ENCODE measurements around the gene STUM.

Gene STUM

DNA sequence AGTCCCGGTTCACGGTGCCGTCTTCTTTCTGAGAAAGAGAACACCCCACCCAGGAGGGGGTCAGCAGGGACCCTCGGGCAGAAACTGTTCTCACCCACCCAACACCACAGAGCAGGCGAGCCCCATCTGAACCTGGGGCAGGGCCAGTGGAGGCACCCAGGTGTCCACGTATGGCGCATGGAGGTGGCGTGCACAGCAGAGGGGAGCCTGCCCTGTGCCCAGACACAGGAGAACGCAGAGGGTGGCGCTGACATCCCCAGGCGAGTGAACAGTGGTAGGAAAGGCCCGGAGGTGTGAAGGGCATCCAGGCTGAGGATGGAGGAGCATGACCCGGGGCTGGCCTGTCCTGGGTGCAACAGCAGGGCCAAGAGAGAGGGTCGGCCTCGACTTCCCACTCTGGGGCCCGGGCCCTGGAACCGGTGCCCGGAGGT is 91.1 kb downstream of the STUM start:
- Histone ChIP-seq H3K9ac (ENCODE audit: low read length) (no peak overlapping the region), H3K36me3 (replicated peaks; ENCODE audit: insufficient read depth, low read length) (no peaks in the 10 kb centered on the region), H3K9me2 (replicated peaks; ENCODE audit: insufficient read depth, low read length) (no peaks in the 10 kb centered on the region), H3K9me3 (replicated peaks; ENCODE audit: insufficient read depth, low read length) (no peaks in the 10 kb centered on the region), H3K4me1 (ENCODE audit: low read length) (peaks cover 15% of the 10 kb centered on the region), H3F3A (ENCODE audit: insufficient read depth, low read length) (peaks cover 6% of the 10 kb centered on the region), H4K20me1 (ENCODE audit: insufficient read depth, low read length) (no peaks in the 10 kb centered on the region), H3K4me3 (ENCODE audit: low read length) (no peak overlapping the region), H3K79me2 (ENCODE audit: low read length) (no peaks in the 10 kb centered on the region), H3K4me2 (ENCODE audit: low read depth, low read length) (no peak overlapping the region), H3K27me3 (replicated peaks; ENCODE audit: insufficient read depth, low read length) (no peaks in the 10 kb centered on the region), H2AFZ (ENCODE audit: low read length) (no peak overlapping the region), H3K27ac (ENCODE audit: low read length) (no peak overlapping the region)
- no peak for TF ChIP-seq EZH2phosphoT487 (IDR thresholded peaks at IDR 0.05; ENCODE audit: low read length)
- TF ChIP-seq, protein P1, sequence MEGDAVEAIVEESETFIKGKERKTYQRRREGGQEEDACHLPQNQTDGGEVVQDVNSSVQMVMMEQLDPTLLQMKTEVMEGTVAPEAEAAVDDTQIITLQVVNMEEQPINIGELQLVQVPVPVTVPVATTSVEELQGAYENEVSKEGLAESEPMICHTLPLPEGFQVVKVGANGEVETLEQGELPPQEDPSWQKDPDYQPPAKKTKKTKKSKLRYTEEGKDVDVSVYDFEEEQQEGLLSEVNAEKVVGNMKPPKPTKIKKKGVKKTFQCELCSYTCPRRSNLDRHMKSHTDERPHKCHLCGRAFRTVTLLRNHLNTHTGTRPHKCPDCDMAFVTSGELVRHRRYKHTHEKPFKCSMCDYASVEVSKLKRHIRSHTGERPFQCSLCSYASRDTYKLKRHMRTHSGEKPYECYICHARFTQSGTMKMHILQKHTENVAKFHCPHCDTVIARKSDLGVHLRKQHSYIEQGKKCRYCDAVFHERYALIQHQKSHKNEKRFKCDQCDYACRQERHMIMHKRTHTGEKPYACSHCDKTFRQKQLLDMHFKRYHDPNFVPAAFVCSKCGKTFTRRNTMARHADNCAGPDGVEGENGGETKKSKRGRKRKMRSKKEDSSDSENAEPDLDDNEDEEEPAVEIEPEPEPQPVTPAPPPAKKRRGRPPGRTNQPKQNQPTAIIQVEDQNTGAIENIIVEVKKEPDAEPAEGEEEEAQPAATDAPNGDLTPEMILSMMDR (IDR thresholded peaks at IDR 0.05; ENCODE audit: low read length): no peak
- no peak for TF ChIP-seq EZH2 (optimal IDR thresholded peaks at IDR 0.05; ENCODE audit: low read depth, low read length)
- no peak for DNase-seq

DNA sequence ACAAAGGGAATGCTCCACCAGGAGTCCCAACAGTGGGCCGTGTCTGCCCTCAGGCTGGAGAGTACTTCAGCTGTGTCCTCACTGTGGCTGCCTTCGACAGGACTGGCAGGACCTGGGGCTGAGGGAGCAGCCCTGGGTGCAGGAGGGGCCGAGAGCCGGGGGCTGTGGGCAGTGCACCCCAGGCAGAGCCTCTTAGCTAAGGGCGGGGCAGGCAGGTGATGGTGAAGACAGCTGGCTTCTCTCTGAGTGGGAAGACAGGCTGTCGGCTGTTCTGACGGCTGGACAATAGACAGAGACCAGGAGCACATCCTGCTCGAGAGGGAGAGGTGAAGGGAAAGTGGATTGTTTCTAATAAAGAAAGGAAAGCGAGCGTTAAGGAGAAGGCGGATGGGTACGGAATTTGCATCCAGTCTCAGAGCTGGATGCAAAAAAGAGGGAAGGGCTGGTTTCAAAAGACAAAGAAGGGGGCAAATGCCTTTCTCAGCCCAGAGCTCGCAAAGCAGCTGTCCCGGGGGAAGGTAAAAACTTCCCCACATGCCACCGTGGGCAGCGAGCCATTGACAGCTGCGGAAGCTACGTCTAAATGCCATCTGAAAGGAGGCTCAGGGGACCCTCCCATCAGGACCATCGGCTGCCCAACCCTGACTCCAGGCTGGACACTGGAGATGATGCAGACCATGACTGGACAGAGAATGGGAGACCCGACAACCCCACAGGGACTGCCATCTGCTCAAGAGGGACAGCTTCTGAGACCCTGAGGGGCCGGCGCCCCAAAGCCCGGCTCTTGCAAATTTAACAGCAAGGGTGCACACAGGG is 92.0 kb downstream of the STUM start:
- no peaks in the 10 kb centered on the region for H3K79me2 ChIP-seq (ENCODE audit: low read length)
- no peak overlapping the region for H3K9ac ChIP-seq (ENCODE audit: low read length)
- TF ChIP-seq, protein P1 (IDR thresholded peaks at IDR 0.05; ENCODE audit: low read length): no peak
- no peak for TF ChIP-seq EZH2 (optimal IDR thresholded peaks at IDR 0.05; ENCODE audit: low read depth, low read length)
- no peak for TF ChIP-seq EZH2phosphoT487 (IDR thresholded peaks at IDR 0.05; ENCODE audit: low read length)
- H3K36me3 ChIP-seq (replicated peaks; ENCODE audit: insufficient read depth, low read length): no peaks in the 10 kb centered on the region
- H3K4me2 ChIP-seq (ENCODE audit: low read depth, low read length): no peak overlapping the region
- DNase-seq: no peak
- H3F3A ChIP-seq (ENCODE audit: insufficient read depth, low read length): no peaks in the 10 kb centered on the region
- H3K27ac ChIP-seq (ENCODE audit: low read length): no peak overlapping the region
- H3K27me3 ChIP-seq (replicated peaks; ENCODE audit: insufficient read depth, low read length): no peaks in the 10 kb centered on the region
- H2AFZ ChIP-seq (ENCODE audit: low read length): no peak overlapping the region
- H3K9me3 ChIP-seq (replicated peaks; ENCODE audit: insufficient read depth, low read length): no peaks in the 10 kb centered on the region
- peaks cover 8% of the 10 kb centered on the region for H3K4me1 ChIP-seq (ENCODE audit: low read length)
- no peaks in the 10 kb centered on the region for H3K9me2 ChIP-seq (replicated peaks; ENCODE audit: insufficient read depth, low read length)
- H4K20me1 ChIP-seq (ENCODE audit: insufficient read depth, low read length): no peaks in the 10 kb centered on the region
- no peak overlapping the region for H3K4me3 ChIP-seq (ENCODE audit: low read length)

DNA sequence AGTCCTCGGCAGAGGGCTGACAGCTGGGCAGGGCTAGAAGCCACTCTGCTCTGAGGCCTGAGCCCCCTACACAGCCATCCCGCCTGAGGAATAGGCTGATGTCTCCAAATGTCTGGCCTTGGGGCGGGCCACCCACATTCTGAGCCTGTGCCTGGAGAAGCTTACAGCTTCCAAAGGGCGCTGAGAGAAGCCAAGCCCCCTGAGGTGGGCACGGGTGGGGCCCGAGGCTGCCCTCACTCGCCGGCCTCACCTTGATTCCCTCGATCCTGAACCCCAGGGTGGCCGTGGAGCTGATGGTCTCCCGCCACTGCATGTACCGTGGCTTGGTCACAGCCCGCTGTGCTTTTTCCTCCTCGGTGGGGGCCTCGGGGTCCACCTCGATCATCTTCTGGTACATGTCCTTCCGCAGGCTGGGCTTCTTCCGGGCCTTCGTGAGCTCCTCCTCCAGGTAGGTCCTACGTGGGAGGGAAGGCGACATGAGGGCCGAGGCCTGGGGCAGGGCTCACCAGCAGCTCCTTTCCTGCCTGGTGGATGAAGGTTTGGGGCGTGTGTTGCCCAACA is 93.2 kb downstream of the STUM start:
- H3K9ac ChIP-seq (ENCODE audit: low read length): no peak overlapping the region
- H3K4me1 ChIP-seq (ENCODE audit: low read length): no peaks in the 10 kb centered on the region
- H4K20me1 ChIP-seq (ENCODE audit: insufficient read depth, low read length): no peaks in the 10 kb centered on the region
- no peaks in the 10 kb centered on the region for H3K9me3 ChIP-seq (replicated peaks; ENCODE audit: insufficient read depth, low read length)
- no peaks in the 10 kb centered on the region for H3F3A ChIP-seq (ENCODE audit: insufficient read depth, low read length)
- H3K4me3 ChIP-seq (ENCODE audit: low read length): no peak overlapping the region
- H3K27me3 ChIP-seq (replicated peaks; ENCODE audit: insufficient read depth, low read length): no peaks in the 10 kb centered on the region
- H3K36me3 ChIP-seq (replicated peaks; ENCODE audit: insufficient read depth, low read length): no peaks in the 10 kb centered on the region
- no peak for TF ChIP-seq EZH2phosphoT487 (IDR thresholded peaks at IDR 0.05; ENCODE audit: low read length)
- H3K27ac ChIP-seq (ENCODE audit: low read length): no peak overlapping the region
- no peak overlapping the region for H3K4me2 ChIP-seq (ENCODE audit: low read depth, low read length)
- H2AFZ ChIP-seq (ENCODE audit: low read length): no peak overlapping the region
- no peaks in the 10 kb centered on the region for H3K79me2 ChIP-seq (ENCODE audit: low read length)
- no peaks in the 10 kb centered on the region for H3K9me2 ChIP-seq (replicated peaks; ENCODE audit: insufficient read depth, low read length)
- no peak for DNase-seq

DNA sequence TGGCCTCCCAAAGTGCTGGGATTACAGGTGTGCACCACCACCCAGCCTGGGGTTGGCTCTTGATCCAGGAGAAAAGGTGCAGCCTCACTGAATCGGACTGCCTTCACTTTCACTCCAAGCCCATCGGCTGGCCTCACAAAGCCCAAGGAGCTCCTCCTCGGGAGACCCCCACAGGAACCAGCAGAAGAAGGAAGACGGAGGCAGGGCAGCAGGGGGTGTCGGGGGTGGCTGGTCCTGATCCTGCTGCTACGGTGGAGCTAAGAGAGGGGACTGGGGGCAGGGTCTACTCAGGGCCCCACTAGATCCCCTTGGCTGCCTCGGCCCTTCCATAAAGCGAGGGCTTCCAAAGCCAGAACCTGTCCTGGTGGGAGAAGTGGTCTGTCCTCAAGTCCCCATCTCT is 93.9 kb downstream of the STUM start:
- no peaks in the 10 kb centered on the region for H3K9me2 ChIP-seq (replicated peaks; ENCODE audit: insufficient read depth, low read length)
- no peaks in the 10 kb centered on the region for H3K9me3 ChIP-seq (replicated peaks; ENCODE audit: insufficient read depth, low read length)
- H3K4me2 ChIP-seq (ENCODE audit: low read depth, low read length): no peak overlapping the region
- H3F3A ChIP-seq (ENCODE audit: insufficient read depth, low read length): no peaks in the 10 kb centered on the region
- H3K9ac ChIP-seq (ENCODE audit: low read length): no peak overlapping the region
- DNase-seq: no peak
- H2AFZ ChIP-seq (ENCODE audit: low read length): no peak overlapping the region
- no peaks in the 10 kb centered on the region for H3K4me1 ChIP-seq (ENCODE audit: low read length)
- no peaks in the 10 kb centered on the region for H3K36me3 ChIP-seq (replicated peaks; ENCODE audit: insufficient read depth, low read length)
- H3K79me2 ChIP-seq (ENCODE audit: low read length): no peaks in the 10 kb centered on the region
- H3K27ac ChIP-seq (ENCODE audit: low read length): no peak overlapping the region
- H3K4me3 ChIP-seq (ENCODE audit: low read length): no peak overlapping the region
- TF ChIP-seq, protein P1 (IDR thresholded peaks at IDR 0.05; ENCODE audit: low read length): no peak
- TF ChIP-seq EZH2phosphoT487 (IDR thresholded peaks at IDR 0.05; ENCODE audit: low read length) (no peak), EZH2 (optimal IDR thresholded peaks at IDR 0.05; ENCODE audit: low read depth, low read length) (no peak)
- no peaks in the 10 kb centered on the region for H3K27me3 ChIP-seq (replicated peaks; ENCODE audit: insufficient read depth, low read length)
- H4K20me1 ChIP-seq (ENCODE audit: insufficient read depth, low read length): no peaks in the 10 kb centered on the region
